ENCODE data around the gene GRIK3. TPM values are rescaled to one million over a fixed set of nuclear protein-coding genes. Genes with fewer than 3 reads are reported as not detected.

The GRIK3 gene
- total RNA-seq, 6 experiments from 2014 or later: 0.07 TPM; not detected in 5

- Histone ChIP-seq H3K36me3 (no peaks in the 10 kb centered on the region), H3K27ac (no peak overlapping the region), H3K27me3 (no peaks in the 10 kb centered on the region), H3K9me3 (no peaks in the 10 kb centered on the region), H3K4me1 (no peaks in the 10 kb centered on the region), H3K4me3 (no peak overlapping the region)
- intact Hi-C loops (cut with DNase I): no loop called here
- no peak for TF ChIP-seq CTCF (IDR thresholded peaks at IDR 0.05)
- no peak for TF ChIP-seq POLR2A (IDR thresholded peaks at IDR 0.05)
- peak in 1 of 3 donors; percentile 12 for DNase-seq
- WGBS (ENCODE audit: insufficient coverage, low coverage, low lambda C conversion rate, missing lambda C conversion rate): 68% methylated on average over 7 of the region's 7 CpGs
- ATAC-seq: no peak
These were observed 285.8 kb downstream of the GRIK3 start for GRCh38 chr1:36748466-36748865.

All from right lobe of liver (tissue), 6 donors.